Measurements from ENCODE around the gene GDI1.

GRCh38 chrX:154398668-154399526, 38.1 kb upstream of the GDI1 start:
- TF ChIP-seq CTCF (optimal IDR thresholded peaks at IDR 0.05 in 1 of 3, IDR thresholded peaks at IDR 0.05 in 1 of 3, conservative IDR thresholded peaks at IDR 0.05 in 1 of 3; ENCODE audit: extremely low read depth in 1 of 3, insufficient read depth in 2 of 3, low read length in 3 of 3) (peak in 2 of 3 experiments; percentile 66 to 67), EZH2 (IDR thresholded peaks at IDR 0.05; ENCODE audit: low read length) (no peak)
